Measurements from ENCODE around the gene C15orf40. TPM values are rescaled to one million over a fixed set of nuclear protein-coding genes. Genes with fewer than 3 reads are reported as not detected.

The C15orf40 gene
- total and polyA plus RNA-seq, 2 of the 13 experiments (the other 11 are each of a cell fraction or from before 2014, with no cell fraction given) = 24.0 to 26.3 TPM

GRCh38 chr15:83046558-83047127 lies 35.2 kb upstream of the C15orf40 start:
- Histone ChIP-seq H3K9me3 (ENCODE audit: low read length) (no peaks in the 10 kb centered on the region), H3K4me3 (replicated peaks in 1 of 3; ENCODE audit: insufficient read depth in 1 of 3, low read depth in 2 of 3, low read length in 3 of 3) (no peak overlapping the region), H3K9ac (ENCODE audit: insufficient read depth, low read depth, low read length) (no peak overlapping the region), H3K4me2 (ENCODE audit: low read depth, low read length) (no peak overlapping the region), H3K4me1 (ENCODE audit: insufficient read depth, low read length) (no peaks in the 10 kb centered on the region), H3K79me2 (ENCODE audit: insufficient read depth, low read length) (peaks cover 1% of the 10 kb centered on the region), H4K20me1 (ENCODE audit: insufficient read depth, low read length) (peaks cover 3% of the 10 kb centered on the region; the same call in 1 of the 2 replicates), H3K36me3 (replicated peaks in 1 of 2; ENCODE audit: control insufficient read depth in 1 of 2, insufficient read depth in 2 of 2, low read length in 2 of 2) (peaks cover 8 to 60% of the 10 kb centered on the region in 2 experiments), H3K27ac (ENCODE audit: extremely low read length, insufficient read depth, low read length) (no peak overlapping the region), H2AFZ (ENCODE audit: low read length) (no peak overlapping the region), H3K27me3 (ENCODE audit: control insufficient read depth in 1 of 2, insufficient read depth in 2 of 2, low read length in 2 of 2) (no peaks in the 10 kb centered on the region)
- in situ Hi-C loops (cut with HindIII; ENCODE audit: extremely low pct_ligation_motif_present, low pct_unique_long_range_greater_than_20kb) = no loop called here
- no peak for DNase-seq (ENCODE audit: low spot score)
- ChIA-PET POLR2A (no interaction called here), CTCF (ENCODE audit: low intra/inter-chr PET ratio, low total read pairs) (no interaction called here)
- no TSS peak for BruUV-seq (replicated peaks)
- FAIRE-seq = no peak
- ATAC-seq = no peak
- TF ChIP-seq E2F2 (CRISPR knock-in tag; IDR thresholded peaks at IDR 0.05; ENCODE audit: borderline replicate concordance) (no peak), ZNF773 (CRISPR knock-in tag; IDR thresholded peaks at IDR 0.05; ENCODE audit: borderline replicate concordance) (no peak), RBM22 (optimal IDR thresholded peaks at IDR 0.05; ENCODE audit: low read length) (peak; percentile 25), ZNF264 (CRISPR knock-in tag; IDR thresholded peaks at IDR 0.05) (no peak), MEIS2 (CRISPR knock-in tag; IDR thresholded peaks at IDR 0.05) (no peak)
- intact Hi-C loops (cut with micrococcal nuclease; ENCODE audit: unreplicated experiment) = no loop called here
- WGBS (ENCODE audit: low lambda C conversion rate) = 97% methylated on average over 3 of the region's 3 CpGs

- Histone ChIP-seq H2AFZ (ENCODE audit: low read length) (no peak overlapping the region), H3K79me2 (ENCODE audit: insufficient read depth, low read length) (peaks cover 10% of the 10 kb centered on the region), H3K4me2 (ENCODE audit: low read depth, low read length) (no peak overlapping the region), H3K4me3 (replicated peaks in 1 of 3; ENCODE audit: insufficient read depth in 1 of 3, low read depth in 2 of 3, low read length in 3 of 3) (no peak overlapping the region), H3K4me1 (ENCODE audit: insufficient read depth, low read length) (no peaks in the 10 kb centered on the region), H3K27me3 (ENCODE audit: control insufficient read depth in 1 of 2, insufficient read depth in 2 of 2, low read length in 2 of 2) (no peaks in the 10 kb centered on the region), H3K27ac (ENCODE audit: extremely low read length, insufficient read depth, low read length) (no peak overlapping the region), H3K9me3 (ENCODE audit: low read length) (no peaks in the 10 kb centered on the region), H3K36me3 (replicated peaks in 1 of 2; ENCODE audit: control insufficient read depth in 1 of 2, insufficient read depth in 2 of 2, low read length in 2 of 2) (peaks cover 13 to 68% of the 10 kb centered on the region in 2 experiments), H3K9ac (ENCODE audit: insufficient read depth, low read depth, low read length) (no peak overlapping the region), H4K20me1 (ENCODE audit: insufficient read depth, low read length) (peaks cover 3% of the 10 kb centered on the region; the same call in 1 of the 2 replicates)
- DNase-seq (ENCODE audit: low spot score) (no peak), FAIRE-seq (no peak), ATAC-seq (no peak)
- no peak for TF ChIP-seq CEBPZ (IDR thresholded peaks at IDR 0.05; ENCODE audit: low read length)
- no peak for TF ChIP-seq MIER3 (CRISPR knock-in tag; IDR thresholded peaks at IDR 0.05; ENCODE audit: borderline replicate concordance)
- TF ChIP-seq ZNF10 (CRISPR knock-in tag; IDR thresholded peaks at IDR 0.05; ENCODE audit: borderline replicate concordance, low read depth) = no peak
- WGBS (ENCODE audit: low lambda C conversion rate) = 98% methylated on average over 12 of the region's 12 CpGs
- POLR2A ChIA-PET = no interaction called here
- no TSS peak for BruUV-seq (replicated peaks)
- intact Hi-C loops (cut with micrococcal nuclease; ENCODE audit: unreplicated experiment) (no loop called here), in situ Hi-C loops (cut with HindIII; ENCODE audit: extremely low pct_ligation_motif_present, low pct_unique_long_range_greater_than_20kb) (no loop called here)
- CTCF ChIA-PET (ENCODE audit: low intra/inter-chr PET ratio, low total read pairs) = no interaction called here
These were observed 32.7 kb upstream of the C15orf40 start for GRCh38 chr15:83044156-83044555.

Data from HepG2 (cell line).